Heart right ventricle (tissue), 16 donors: ENCODE measurements around the gene GALNT7. TPM values are rescaled to one million over a fixed set of nuclear protein-coding genes. Genes with fewer than 3 reads are reported as not detected.

ENCODE experiments used
- ATAC-seq, 8 donors: fragments of 200-7000 bp; cut with Tn5 transposase; one replicate each; pipeline ENCODE4 v1.9.1; 2020; ENCODE audit warnings: mild to moderate bottlenecking in 8 of 8, moderate library complexity in 8 of 8, moderate number of reproducible peaks in 1 of 8
- DNase-seq, 2 donors: peaks; one replicate each; pipeline ENCODE4 v3.0.0-alpha.2; 2020
- H3K27ac ChIP-seq, 10 donors: fragments of 200-600 bp; sonication (generic) in 2 of 10; one replicate each; pipeline versions ENCODE4 v1.5.0 to v1.8.0; 2020 to 2022; ENCODE audit warnings: mild to moderate bottlenecking in 3 of 10
- H3K27me3 ChIP-seq, 7 donors: fragments of 200-600 bp; one replicate each; pipeline ENCODE4 v1.8.0; 2021 to 2022; ENCODE audit warnings: mild to moderate bottlenecking in 2 of 7
- H3K36me3 ChIP-seq, 9 donors: fragments of 200-600 bp; sonication (generic) in 1 of 9; one replicate each; pipeline versions ENCODE4 v1.5.0 to v1.8.0; 2020 to 2022; ENCODE audit warnings: mild to moderate bottlenecking in 2 of 9
- H3K4me1 ChIP-seq, 9 donors: fragments of 200-600 bp; sonication (generic) in 1 of 9; one replicate each; pipeline versions ENCODE4 v1.5.0 to v1.8.0; 2020 to 2022; ENCODE audit warnings: mild to moderate bottlenecking in 4 of 9
- H3K4me3 ChIP-seq, 10 donors: fragments of 200-600 bp; sonication (generic) in 2 of 10; one replicate each; pipeline versions ENCODE4 v1.5.0 to v1.8.0; 2020 to 2022; ENCODE audit warnings: mild to moderate bottlenecking in 7 of 10, moderate library complexity in 2 of 10
- H3K9me3 ChIP-seq, 11 donors: fragments of 200-600 bp in 10 of 11; sonication (generic) in 2 of 11; one replicate each; pipeline versions ENCODE4 v1.5.0 to v1.8.0; 2013 to 2022; ENCODE audit warnings: mild to moderate bottlenecking in 2 of 11, control low read depth in 1 of 11, moderate library complexity in 1 of 11
- CTCF ChIP-seq, 9 donors: fragments of 200-600 bp; sonication (generic) in 2 of 9; IDR thresholded peaks; one replicate each; pipeline versions ENCODE4 v1.5.0 to v1.8.0; 2021 to 2022; ENCODE audit warnings: antibody characterized with exemption in 9 of 9, mild to moderate bottlenecking in 5 of 9, moderate library complexity in 1 of 9
- WGBS, 2 donors: extraction: QIAGEN DNeasy Blood & Tissue Kit; methylation state at CpG; one replicate each; pipeline ENCODE4 v1.1.7; 2013; ENCODE audit warnings: inconsistent platforms in 1 of 2; 5-methylcytosine and 5-hydroxymethylcytosine counted together
- intact Hi-C, 10 donors: fragments of 100-400 bp; cut with DNase I; formaldehyde crosslinking; loops; one replicate each; pipeline versions ENCODE4 v1.11.1 to v1.14.2; 2022
- polyA plus RNA-seq, 2 donors: library from polyadenylated mRNA; stranded (reverse); fragments of 200-250 nt; gene quantifications; one replicate each; pipeline ENCODE4 v1.2.3, GENCODE V29; 2013
- total RNA-seq, 10 donors: library from RNA; stranded (reverse); fragmentation: NEBNext Ultra II Directional in 3 of 10; extraction: Animal tissue kit (Norgen Biotek cat#: 25700) in 3 of 10; gene quantifications; one replicate each; pipeline versions ENCODE4 v1.2.1 to v1.2.4, GENCODE V29; 2021 to 2023
- donor health status: Arrhythmogenic right ventricular cardiomyopathy.
- donor health status: ischemic (EF 13 %, LVEDD 7.1; RV severe dilation, severe dysfunction).
- donor health status: healthy with polysubstance abuse.
- donor health status: DM: no; HTN: yes; CAD: no.
- donor health status: DM: no; HTN: no; CAD: no.
- donor health status: ischemic (EF 25% LVEDD 6.9; RV normal size, moderate dysfunction).
- donor health status: ischemic (EF 25% LVEDD 5.7; RV mildly dilated, moderate dysfunction).
- donor health status: healthy.
- donor health status: DM: yes; HTN: yes; CAD: no.
- donor health status: Ischemic cardiomyopathy.
- donor health status: ischemic (EF 35%, LVEDD 5.7; RV mildly dilated, moderate dysfunction).
- donor health status: nonischemic (EF 11% LVEDD 7.7; RV severe dilation, severe dysfunction).
- donor health status: DM: yes; HTN: yes; CAD: no.
- donor health status: PGD.
- donor health status: ischemic (EF 29% LVEDD 5.4; RV normal size, mild dysfunction).
- donor health status: nonischemic (EF 23%, LVEDD 6.1; RV moderate dilation, normal function).

Gene GALNT7
- total and polyA plus RNA-seq, 12 donors, result 2.2 to 8.8 (median 5.3) TPM

GRCh38 chr4:173362666-173363065 is 194.1 kb downstream of the GALNT7 start:
- H3K27ac ChIP-seq, result no peak overlapping the region
- intact Hi-C loops, result no loop called here

GRCh38 chr4:173365359-173365996 is 196.9 kb downstream of the GALNT7 start:
- Histone ChIP-seq H3K4me1 (peaks cover 0 to 35% (median 28%) of the 10 kb centered on the region in 9 donors), H3K9me3 (no peaks in the 10 kb centered on the region), H3K27ac (no peak overlapping the region), H3K36me3 (peaks cover 0 to 5% (median 0%) of the 10 kb centered on the region in 9 donors), H3K27me3 (no peaks in the 10 kb centered on the region), H3K4me3 (no peak overlapping the region)
- no peak for DNase-seq
- no peak for TF ChIP-seq CTCF (IDR thresholded peaks at IDR 0.05)
- ATAC-seq, result no peak
- intact Hi-C loops, result no loop called here
- WGBS, 2 donors, result 27 to 42% methylated on average over 2 of the region's 2 CpGs

More at GRCh38 chr4:173362666-173363065, 194.1 kb downstream of the GALNT7 start:
- H3K36me3 ChIP-seq, result peaks cover 0 to 5% (median 0%) of the 10 kb centered on the region in 9 donors
- TF ChIP-seq CTCF (IDR thresholded peaks at IDR 0.05), result no peak
- ATAC-seq, result no peak
- WGBS, 2 donors, result 89 to 90% methylated on average over 3 of the region's 3 CpGs
- no peaks in the 10 kb centered on the region for H3K9me3 ChIP-seq
- no peaks in the 10 kb centered on the region for H3K27me3 ChIP-seq
- H3K4me3 ChIP-seq, result no peak overlapping the region
- DNase-seq, result no peak
- peaks cover 0 to 19% (median 13%) of the 10 kb centered on the region in 9 donors for H3K4me1 ChIP-seq

GRCh38 chr4:173367285-173367684 is 198.7 kb downstream of the GALNT7 start:
- no peak overlapping the region for H3K4me3 ChIP-seq
- intact Hi-C loops, result loop anchor here in 1 of 10 donors (2.0 kb wide), 1 partner anchor 30 kb away; no protein-coding TSS in a partner anchor
- peaks cover 0 to 5% (median 0%) of the 10 kb centered on the region in 9 donors for H3K36me3 ChIP-seq
- TF ChIP-seq CTCF (IDR thresholded peaks at IDR 0.05), result no peak
- H3K27ac ChIP-seq, result peak overlapping the region in 3 of 10 donors; percentile 4 to 10 (median 6)
- H3K4me1 ChIP-seq, result peaks cover 0 to 39% (median 27%) of the 10 kb centered on the region in 9 donors
- DNase-seq (no peak), ATAC-seq (no peak)
- H3K9me3 ChIP-seq, result no peaks in the 10 kb centered on the region
- H3K27me3 ChIP-seq, result no peaks in the 10 kb centered on the region

- intact Hi-C loops, result loop anchor here in 2 of 10 donors (2.0 kb wide), 2 partner anchors 31 to 33 kb away; partner anchors contain the start of gene HMGB2 (in 1 of the 2)
- Histone ChIP-seq H3K36me3 (peaks cover 0 to 5% (median 0%) of the 10 kb centered on the region in 9 donors), H3K27me3 (no peaks in the 10 kb centered on the region), H3K9me3 (no peaks in the 10 kb centered on the region), H3K4me1 (peaks cover 0 to 45% (median 31%) of the 10 kb centered on the region in 9 donors), H3K27ac (peak overlapping the region in 3 of 10 donors; percentile 10 to 41 (median 35)), H3K4me3 (peak overlapping the region in 4 of 10 donors; percentile 11 to 94 (median 76))
- 51 to 55% methylated on average over 4 of the region's 4 CpGs for WGBS, 2 donors
- no peak for DNase-seq
- ATAC-seq, result no peak
- no peak for TF ChIP-seq CTCF (IDR thresholded peaks at IDR 0.05)
Observed at GRCh38 chr4:173367946-173368345, 199.3 kb downstream of the GALNT7 start.
